Calu3 (cell line): Measurements from ENCODE around the gene MAP3K2. TPM values are rescaled to one million over a fixed set of nuclear protein-coding genes. Genes with fewer than 3 reads are reported as not detected.
"Not testable (repeated sequence)": the region's sequence is repeated elsewhere in the genome, so short reads cannot be mapped to it uniquely, and the experiment has no call there.

Experiments
- BruUV-seq: library from RNA; stranded (reverse); fragments of 400-500 nt; replicated peaks from 2 replicates; lab custom pipeline; 2021; lab: Mats Ljungman, UMichigan
- CTCF ChIA-PET: fragments of 300-600 bp; sonication (Branson Sonifier 250); formaldehyde crosslinking; loops from one replicate; lab custom pipeline; 2022; ENCODE audit warnings: antibody characterized with exemption; lab: Charles Lee
- DNase-seq: peaks from one replicate; pipeline ENCODE4 v3.0.0; 2022
- H3K27ac Mint-ChIP-seq: one replicate; pipeline ENCODE4 v1.8.0; 2022; ENCODE audit warnings: mixed read lengths; ENCODE audit not compliant: unreplicated experiment
- H3K27me3 Mint-ChIP-seq: one replicate; pipeline ENCODE4 v1.8.0; 2022; ENCODE audit warnings: mixed read lengths; ENCODE audit not compliant: unreplicated experiment
- H3K36me3 Mint-ChIP-seq: one replicate; pipeline ENCODE4 v1.8.0; 2022; ENCODE audit warnings: mild to moderate bottlenecking, moderate library complexity, mixed read lengths; ENCODE audit not compliant: insufficient read depth, unreplicated experiment
- H3K4me1 Mint-ChIP-seq: one replicate; pipeline ENCODE4 v1.8.0; 2022; ENCODE audit warnings: mild to moderate bottlenecking, low read depth, mixed read lengths; ENCODE audit not compliant: unreplicated experiment
- H3K4me3 Mint-ChIP-seq: one replicate; pipeline ENCODE4 v1.8.0; 2022; ENCODE audit warnings: mild to moderate bottlenecking, low read depth, moderate library complexity, mixed read lengths; ENCODE audit not compliant: unreplicated experiment
- H3K9me3 Mint-ChIP-seq: one replicate; pipeline ENCODE4 v1.8.0; 2022; ENCODE audit warnings: low read depth, mixed read lengths; ENCODE audit not compliant: unreplicated experiment
- CTCF ChIP-seq: fragments of 200-600 bp; IDR thresholded peaks from one replicate; pipeline ENCODE4 v1.8.0; 2022; ENCODE audit warnings: antibody characterized with exemption; ENCODE audit not compliant: unreplicated experiment
- intact Hi-C: fragments of 100-400 bp; cut with micrococcal nuclease; formaldehyde crosslinking; loops from one replicate; pipeline ENCODE4 v1.10.0; 2022; ENCODE audit not compliant: unreplicated experiment
- total RNA-seq: library from RNA; stranded (reverse); gene quantifications from 2 replicates; pipeline ENCODE4 v1.2.3, GENCODE V29; 2022

MAP3K2 gene
- total RNA-seq, 1 experiment from 2014 or later, result 60.9 TPM

GRCh38 chr2:127413200-127413599 is 25.4 kb upstream of the MAP3K2 start:
- Mint-ChIP-seq H3K4me3 (no peak overlapping the region), H3K36me3 (peaks cover 14% of the 10 kb centered on the region), H3K9me3 (no peaks in the 10 kb centered on the region), H3K27ac (peak overlapping the region; percentile 82), H3K27me3 (no peaks in the 10 kb centered on the region), H3K4me1 (peaks cover 59% of the 10 kb centered on the region)
- no peak for DNase-seq
- BruUV-seq, result no TSS peak
- intact Hi-C loops, result no loop called here
- CTCF ChIA-PET, result interaction anchor here (0.9 kb wide), 1 partner anchor 51 kb away, joined by 3 read pairs; no protein-coding TSS in a partner anchor
- no peak for TF ChIP-seq CTCF

GRCh38 chr2:127411653-127412369 is 24.0 kb upstream of the MAP3K2 start:
- CTCF ChIA-PET, result interaction anchor here (1.5 kb wide), 1 partner anchor 10 kb away, joined by 3 read pairs; no protein-coding TSS in a partner anchor
- Mint-ChIP-seq H3K4me3 (no peak overlapping the region), H3K36me3 (peaks cover 25% of the 10 kb centered on the region), H3K9me3 (no peaks in the 10 kb centered on the region), H3K4me1 (peaks cover 55% of the 10 kb centered on the region), H3K27ac (peak overlapping the region; percentile 82), H3K27me3 (no peaks in the 10 kb centered on the region)
- DNase-seq, result no peak
- BruUV-seq, result no TSS peak
- no peak for TF ChIP-seq CTCF
- intact Hi-C loops, result no loop called here

GRCh38 chr2:127410871-127411652 is 23.3 kb upstream of the MAP3K2 start:
- H3K27me3 Mint-ChIP-seq, result no peaks in the 10 kb centered on the region
- TF ChIP-seq CTCF, result no peak
- peaks cover 48% of the 10 kb centered on the region for H3K4me1 Mint-ChIP-seq
- no peak for DNase-seq
- H3K4me3 Mint-ChIP-seq, result no peak overlapping the region
- BruUV-seq, result no TSS peak
- CTCF ChIA-PET, result interaction anchor here (0.5 to 1.5 kb wide), 6 partner anchors 10 to 227 kb away, joined by 3 to 7 read pairs (median 4); no protein-coding TSS in a partner anchor
- H3K36me3 Mint-ChIP-seq, result peaks cover 24% of the 10 kb centered on the region
- intact Hi-C loops, result no loop called here
- peak overlapping the region; percentile 33 for H3K27ac Mint-ChIP-seq
- no peaks in the 10 kb centered on the region for H3K9me3 Mint-ChIP-seq

GRCh38 chr2:127409716-127410115 is 21.9 kb upstream of the MAP3K2 start:
- H3K4me3 Mint-ChIP-seq, H3K27me3 Mint-ChIP-seq, DNase-seq, BruUV-seq, intact Hi-C loops, CTCF ChIA-PET, H3K9me3 Mint-ChIP-seq, H3K27ac Mint-ChIP-seq: not testable (repeated sequence)
- peaks cover 19% of the 10 kb centered on the region for H3K36me3 Mint-ChIP-seq
- peaks cover 42% of the 10 kb centered on the region for H3K4me1 Mint-ChIP-seq
